COLO668 (cell line): ENCODE measurements around the gene SCYL2.
"Not testable (repeated sequence)": the region's sequence is repeated elsewhere in the genome, so short reads cannot be mapped to it uniquely, and the experiment has no call there.

Experiments used
- DNase-seq: peaks from one replicate; lab custom pipeline; 2025; ENCODE audit not compliant: unreplicated experiment; lab: John Stamatoyannopoulos, UW

The SCYL2 gene, protein sequence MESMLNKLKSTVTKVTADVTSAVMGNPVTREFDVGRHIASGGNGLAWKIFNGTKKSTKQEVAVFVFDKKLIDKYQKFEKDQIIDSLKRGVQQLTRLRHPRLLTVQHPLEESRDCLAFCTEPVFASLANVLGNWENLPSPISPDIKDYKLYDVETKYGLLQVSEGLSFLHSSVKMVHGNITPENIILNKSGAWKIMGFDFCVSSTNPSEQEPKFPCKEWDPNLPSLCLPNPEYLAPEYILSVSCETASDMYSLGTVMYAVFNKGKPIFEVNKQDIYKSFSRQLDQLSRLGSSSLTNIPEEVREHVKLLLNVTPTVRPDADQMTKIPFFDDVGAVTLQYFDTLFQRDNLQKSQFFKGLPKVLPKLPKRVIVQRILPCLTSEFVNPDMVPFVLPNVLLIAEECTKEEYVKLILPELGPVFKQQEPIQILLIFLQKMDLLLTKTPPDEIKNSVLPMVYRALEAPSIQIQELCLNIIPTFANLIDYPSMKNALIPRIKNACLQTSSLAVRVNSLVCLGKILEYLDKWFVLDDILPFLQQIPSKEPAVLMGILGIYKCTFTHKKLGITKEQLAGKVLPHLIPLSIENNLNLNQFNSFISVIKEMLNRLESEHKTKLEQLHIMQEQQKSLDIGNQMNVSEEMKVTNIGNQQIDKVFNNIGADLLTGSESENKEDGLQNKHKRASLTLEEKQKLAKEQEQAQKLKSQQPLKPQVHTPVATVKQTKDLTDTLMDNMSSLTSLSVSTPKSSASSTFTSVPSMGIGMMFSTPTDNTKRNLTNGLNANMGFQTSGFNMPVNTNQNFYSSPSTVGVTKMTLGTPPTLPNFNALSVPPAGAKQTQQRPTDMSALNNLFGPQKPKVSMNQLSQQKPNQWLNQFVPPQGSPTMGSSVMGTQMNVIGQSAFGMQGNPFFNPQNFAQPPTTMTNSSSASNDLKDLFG

DNA sequence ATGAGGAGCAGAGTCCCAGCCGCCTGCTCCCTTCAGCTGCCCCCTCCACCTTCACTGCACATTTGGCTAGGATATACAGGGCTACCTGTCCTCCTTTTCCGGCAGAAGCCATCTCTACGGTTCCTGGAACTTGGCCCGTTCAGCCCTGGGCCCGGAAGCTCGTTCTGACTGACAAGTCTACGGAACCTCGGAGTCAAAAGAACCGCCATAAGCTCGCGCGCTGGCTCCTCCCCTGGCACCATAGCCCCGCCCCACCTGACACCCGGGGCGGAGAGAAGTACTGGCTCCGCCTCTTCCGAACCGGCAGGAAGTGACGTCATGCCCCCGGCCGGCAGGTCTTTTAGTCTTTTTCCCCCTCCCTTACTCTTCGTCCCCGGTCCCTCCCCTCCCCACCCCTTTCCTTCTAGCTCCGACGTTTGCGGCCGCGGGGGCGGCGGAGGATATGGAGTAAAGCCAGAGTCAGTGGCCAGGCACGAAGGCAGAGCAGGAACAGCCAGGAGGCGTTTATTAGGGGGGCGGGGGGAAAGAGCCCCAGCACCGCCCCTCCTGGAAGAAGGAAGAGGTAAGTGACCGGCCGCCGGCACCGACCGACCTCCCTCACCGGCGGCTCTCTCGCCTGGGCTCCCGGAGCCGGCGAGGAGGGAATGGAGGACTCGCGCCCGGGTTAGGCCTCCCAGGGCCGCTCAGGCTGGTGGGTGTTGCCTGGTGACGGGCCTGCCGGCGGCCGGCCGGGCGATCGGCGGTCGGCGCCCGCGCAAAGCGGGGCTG lies at the start of gene SCYL2, which contains the start of gene DEPDC4:
SCYL2 (plus strand) TSS at position 343 of the 768 bp plus-strand sequence. CDS start 15,794 bp downstream, outside the sequence.
DEPDC4 (minus strand) TSS at position 245 of the 768 bp plus-strand sequence; CDS start at position 242, 3 bp downstream.
- peak; percentile 94 for DNase-seq

DNA sequence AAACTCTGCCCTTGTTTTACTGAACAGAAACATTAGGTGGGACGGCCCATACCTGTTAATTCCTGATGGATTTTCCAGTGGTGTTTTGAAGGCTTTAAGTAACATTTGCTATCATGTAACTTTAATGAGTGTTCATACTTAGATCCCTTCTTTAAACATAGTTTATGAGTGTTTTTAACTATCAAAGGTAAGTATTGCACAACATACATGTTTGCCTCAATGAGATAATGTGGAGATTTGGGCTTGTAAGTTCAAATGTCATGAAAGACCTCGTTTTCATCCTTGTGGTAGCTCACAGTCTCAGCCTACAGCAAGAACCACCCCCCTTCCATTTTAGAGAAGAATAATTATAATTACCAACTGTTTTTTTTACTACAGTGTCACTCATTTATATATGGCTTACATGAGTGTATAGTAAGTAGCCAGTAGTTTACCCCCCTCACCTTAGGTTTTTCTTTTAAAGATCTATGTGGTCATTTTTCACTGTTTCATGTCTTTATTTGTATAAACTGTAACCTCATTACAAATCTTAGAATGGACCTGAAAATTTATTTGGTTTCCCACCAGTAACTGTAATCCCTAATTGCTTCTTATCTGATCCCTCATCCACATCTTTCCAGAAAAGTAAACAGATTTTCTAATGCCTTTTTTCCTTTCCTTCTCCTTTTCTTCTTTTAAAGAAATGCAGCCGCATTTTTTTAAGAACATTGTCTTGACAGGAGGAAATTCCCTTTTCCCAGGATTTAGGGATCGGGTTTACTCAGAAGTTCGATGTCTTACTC lies 47.5 kb upstream of the SCYL2 start:
- DNase-seq = no peak

DNA sequence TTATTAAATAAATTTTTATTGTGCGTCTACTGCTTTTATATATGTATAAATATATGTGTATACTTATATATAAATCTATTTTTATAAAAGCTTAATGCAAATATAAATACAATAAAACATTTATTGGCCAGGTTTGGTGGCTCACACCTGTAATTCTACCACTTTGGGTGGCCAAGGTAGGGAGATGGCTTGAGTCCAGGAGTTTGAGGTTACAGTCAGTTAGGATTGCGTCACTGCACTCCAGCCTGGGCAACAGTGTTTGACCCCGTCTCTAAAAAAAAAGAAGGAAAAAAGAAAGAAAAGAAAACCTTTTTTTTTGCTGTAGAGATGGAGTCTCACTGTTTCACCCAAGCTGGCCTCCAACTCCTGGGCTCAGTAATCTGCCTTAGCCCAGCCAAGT lies 45.5 kb upstream of the SCYL2 start:
- DNase-seq = no peak

DNA sequence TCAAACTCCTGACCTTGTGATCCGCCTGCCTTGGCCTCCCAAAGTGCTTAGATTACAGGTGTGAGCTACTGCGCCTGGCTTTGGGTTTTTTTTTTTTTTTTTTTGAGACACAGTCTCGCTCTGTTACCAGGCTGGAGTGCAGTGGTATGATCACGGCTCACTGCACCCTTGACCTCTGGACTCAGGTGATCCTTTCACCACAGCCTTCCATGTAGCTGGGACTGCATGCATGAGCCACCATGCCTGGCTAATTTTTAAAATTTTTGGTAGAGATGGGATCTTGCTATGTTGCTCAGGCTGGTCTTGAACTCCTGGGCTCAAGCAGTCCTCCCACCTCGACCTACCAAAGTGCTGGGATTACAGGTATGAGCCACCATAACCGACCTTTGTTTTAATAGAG lies 44.8 kb upstream of the SCYL2 start:
- DNase-seq = not testable (repeated sequence)

DNA sequence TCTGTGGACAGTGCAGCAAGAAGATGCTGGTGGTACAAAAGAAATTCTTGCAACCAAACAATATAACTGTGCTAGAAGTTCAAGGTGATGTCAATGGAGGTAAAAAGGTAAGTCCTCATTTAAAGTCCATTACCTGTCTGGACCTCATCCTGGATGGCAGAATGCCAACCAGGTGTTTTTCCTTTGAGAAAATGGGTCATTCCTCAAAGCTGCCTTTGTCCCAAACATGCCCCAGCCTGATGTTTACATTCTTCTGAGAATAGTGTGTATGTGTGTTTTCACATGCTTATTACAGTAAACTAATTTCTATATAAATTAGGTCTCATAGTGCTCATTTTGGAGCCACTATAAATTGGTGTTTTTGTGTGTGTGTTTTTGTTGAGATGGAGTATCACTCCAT lies 41.5 kb upstream of the SCYL2 start:
- no peak for DNase-seq

DNA sequence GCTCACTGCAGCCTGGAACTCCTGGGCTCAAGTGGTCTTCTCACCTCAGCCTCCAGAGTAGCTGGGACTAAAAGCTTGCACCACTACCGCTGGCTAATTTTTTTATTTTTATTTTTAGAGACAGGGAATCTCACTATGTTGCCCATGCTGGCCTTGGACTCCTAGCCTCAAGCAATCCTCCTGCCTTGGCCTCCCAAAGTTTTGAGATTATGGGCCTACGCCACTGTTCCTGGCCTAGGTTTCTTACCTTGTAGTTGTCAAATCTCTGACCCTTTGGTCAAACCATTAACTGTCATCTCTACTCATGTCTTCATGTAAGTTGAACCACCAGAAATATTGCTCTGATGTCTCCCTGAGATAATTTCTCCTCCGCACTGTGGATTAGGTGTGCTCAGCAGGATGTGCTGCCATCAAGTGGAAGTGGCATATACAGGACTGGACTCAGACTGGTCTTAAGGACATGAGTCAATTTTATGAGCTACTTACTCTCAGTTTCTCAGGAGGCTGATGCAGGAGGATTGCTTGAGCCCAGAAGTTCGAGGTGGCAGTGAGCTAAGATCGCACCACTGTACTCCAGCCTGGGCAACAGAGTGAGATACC lies 37.8 kb upstream of the SCYL2 start:
- no peak for DNase-seq

DNA sequence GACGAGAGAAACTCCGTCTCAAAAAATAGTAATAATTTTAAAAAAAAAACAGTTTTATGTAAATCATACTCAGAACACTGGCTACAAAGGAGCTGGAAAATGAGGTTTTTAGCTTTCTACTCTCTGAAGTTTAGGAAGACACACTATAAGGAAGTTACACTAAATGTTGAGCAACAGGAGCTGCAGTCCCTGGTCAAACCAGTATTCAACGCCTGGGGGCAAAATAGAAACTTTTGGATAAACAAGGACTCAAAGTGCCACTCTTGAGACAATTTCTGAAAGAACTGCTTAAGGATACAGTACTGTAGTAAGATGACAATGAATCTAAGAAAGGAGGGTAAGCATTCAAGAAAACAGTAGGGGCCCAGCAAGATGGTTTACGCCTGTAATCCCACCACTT lies 37.1 kb upstream of the SCYL2 start:
- DNase-seq = no peak

DNA sequence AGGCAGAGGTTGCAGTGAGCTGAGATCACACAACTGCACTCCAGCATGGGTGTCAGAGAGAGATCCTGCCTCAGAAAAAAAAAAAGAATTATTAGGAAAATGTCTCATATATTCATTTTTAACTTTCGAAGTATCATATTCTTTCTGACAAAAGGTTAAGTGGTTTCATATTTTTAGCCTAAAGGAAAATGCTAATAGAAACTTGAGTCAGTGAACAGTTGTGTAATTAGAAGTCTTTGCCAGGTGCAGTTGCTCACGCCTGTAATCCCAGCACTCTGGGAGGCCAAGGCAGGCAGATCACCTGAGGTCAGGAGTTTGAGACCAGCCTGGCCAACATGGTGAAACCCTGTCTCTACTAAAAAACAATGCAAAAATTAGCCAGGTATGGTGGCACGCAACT lies 35.1 kb upstream of the SCYL2 start:
- not testable (repeated sequence) for DNase-seq

DNA sequence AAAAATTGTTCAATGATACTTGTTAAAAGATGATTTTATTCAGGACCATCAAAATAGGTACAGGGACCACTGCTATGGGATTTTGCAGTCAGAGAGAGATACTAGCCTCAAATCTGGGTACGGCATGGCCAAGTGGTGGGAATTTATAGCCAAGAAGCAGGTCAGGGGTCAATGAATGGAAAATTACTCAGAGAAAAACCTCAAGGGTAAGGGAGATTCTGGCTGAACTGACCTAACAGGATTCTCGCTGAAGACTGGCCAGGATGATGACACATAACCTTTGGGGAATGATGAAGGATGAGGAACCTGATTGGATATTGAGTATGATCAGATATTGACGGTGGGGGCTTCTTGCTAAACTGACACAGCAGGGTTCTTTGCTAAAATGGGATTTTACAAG lies 32.8 kb upstream of the SCYL2 start:
- DNase-seq = no peak

DNA sequence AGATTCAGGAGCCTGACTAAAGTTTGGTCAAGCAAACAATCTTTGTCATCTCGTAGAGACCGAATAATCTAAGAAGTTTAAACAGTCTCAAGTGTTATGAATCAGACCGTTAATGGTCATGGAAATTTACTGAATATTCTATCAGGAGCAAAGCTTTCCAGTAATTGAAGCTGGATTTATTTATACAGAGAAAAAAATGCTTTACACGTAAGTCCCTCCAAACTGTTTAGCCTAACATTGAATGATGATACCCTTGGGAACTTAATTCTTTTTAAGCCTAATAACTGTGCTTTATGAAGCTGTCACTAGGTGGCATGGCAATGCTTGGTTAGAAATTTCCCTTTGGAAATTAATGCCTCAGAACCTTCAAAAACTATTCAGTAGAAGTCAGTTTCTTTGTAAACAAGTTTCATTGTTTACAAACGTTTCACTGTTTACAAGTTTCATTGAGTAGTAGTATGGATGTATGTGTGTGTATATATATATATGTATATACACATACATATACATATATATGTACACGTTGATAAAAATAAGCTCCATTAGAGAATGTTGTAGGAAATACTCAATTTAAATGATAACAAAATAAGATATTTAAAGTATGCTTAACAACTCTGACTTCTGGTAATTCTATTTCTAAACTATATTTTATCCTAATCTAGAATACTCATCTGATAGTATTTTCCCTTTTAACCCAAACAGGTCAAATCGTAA lies 32.2 kb upstream of the SCYL2 start:
- DNase-seq = peak; percentile 14

DNA sequence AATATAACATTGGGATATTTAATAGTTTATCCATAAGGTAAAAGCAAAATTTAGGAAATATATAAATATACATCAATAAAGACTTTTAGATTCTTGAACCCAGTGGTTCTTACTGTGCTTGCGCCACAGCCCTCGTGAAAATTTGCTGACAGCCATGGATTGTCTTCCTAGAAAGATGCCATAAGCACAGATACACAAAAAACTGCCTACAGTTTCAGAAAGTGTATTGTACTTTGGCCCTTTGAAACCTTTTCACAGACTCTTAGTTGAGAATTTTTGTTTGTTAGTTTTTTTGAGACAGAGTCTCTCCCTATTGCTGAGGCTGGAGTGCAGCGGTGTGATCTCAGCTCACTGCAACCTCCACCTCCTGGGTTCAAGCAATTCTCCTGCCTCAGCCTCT lies 28.2 kb upstream of the SCYL2 start:
- DNase-seq = no peak

DNA sequence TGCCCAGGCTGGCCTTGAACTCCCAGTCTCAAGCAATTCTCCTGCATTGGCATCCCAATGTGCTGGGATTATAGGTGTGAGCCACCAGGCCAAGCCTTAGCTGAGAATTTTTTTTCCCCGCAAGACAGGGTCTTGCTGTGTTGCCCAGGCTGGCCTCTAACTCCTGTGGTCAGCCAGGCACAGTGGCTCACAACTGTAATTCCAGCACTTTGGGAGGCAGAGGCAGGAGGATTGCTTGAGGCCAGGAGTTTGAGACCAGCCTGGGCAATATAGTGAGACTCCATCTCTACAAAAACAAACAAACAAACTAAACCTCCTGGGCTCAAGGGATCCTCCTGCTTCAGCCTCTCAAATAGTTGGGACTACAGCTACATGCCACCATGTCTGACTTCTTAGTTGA lies 27.4 kb upstream of the SCYL2 start:
- DNase-seq = no peak

DNA sequence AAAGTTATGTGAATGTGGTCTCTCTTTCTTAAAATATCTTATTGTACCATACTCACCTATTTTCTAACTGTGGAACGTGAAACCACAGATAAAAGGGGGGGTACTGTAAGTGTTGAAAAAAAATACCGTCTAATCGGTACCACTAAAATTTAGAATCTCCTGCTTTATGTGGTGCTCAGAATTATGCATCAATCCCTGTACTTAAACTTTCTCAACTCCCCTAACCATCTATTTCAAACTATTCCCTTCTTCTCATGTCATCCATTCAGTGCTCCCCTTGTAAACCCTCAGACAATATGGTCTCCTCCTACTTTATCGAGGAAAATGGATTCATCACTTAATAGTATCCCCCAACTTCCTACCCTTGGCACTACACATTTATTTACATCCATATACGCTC lies 23.8 kb upstream of the SCYL2 start:
- no peak for DNase-seq

DNA sequence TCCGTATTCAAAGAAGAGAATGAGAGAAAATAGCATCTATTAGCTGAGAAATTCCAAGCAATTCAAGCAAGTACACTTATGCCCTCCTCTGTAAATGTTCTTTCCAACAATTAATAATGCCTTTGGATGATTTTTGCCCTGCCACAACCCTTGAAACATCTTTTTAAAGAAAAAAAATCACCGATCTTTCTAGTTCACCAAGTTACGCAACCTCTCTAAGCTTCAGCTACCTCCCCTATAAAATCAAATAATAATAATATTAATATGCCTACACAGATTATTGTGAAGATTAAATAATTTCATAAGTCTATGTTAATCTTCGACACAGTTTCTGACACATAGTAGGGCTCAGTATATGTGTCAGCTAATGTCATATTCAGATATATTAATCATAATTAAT lies 19.2 kb upstream of the SCYL2 start:
- DNase-seq = no peak

DNA sequence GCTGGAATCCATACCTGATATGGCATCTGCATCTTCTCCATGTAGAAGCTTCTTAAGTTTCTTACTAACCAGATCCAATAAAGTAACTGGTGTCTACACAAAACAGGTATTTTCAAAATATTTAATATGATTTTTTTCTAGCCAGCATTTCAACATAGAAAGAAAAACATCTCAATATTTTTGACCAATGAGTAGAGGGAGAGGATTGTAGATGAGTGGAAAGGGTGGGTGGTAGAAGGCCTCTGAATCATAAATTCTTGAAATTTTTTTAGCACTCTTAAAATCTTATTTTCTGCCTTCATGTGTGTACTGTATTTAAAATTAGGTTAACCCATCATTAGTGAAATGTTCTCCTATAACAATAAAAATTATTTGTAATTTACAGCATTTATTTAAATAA lies 18.1 kb upstream of the SCYL2 start:
- DNase-seq = no peak

DNA sequence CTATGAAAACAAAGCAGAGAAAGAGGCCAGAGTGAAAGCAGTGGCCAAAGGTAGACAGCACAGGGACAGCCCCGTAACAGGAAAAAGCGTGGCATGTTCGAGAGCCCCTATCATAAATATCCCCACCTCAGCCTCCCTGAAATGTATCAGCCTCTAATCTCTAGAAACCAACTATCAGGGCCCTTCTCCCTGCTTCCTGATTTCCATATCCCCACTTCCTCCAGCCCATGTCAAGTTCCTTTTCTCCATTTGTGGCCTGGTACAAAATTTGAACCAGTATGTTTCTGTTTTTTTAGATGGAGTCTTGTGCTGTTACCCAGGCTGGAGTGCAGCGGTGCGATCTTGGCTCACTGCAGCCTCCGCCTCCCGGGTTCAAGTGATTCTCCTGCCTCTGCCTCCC lies 17.0 kb upstream of the SCYL2 start:
- DNase-seq = no peak

DNA sequence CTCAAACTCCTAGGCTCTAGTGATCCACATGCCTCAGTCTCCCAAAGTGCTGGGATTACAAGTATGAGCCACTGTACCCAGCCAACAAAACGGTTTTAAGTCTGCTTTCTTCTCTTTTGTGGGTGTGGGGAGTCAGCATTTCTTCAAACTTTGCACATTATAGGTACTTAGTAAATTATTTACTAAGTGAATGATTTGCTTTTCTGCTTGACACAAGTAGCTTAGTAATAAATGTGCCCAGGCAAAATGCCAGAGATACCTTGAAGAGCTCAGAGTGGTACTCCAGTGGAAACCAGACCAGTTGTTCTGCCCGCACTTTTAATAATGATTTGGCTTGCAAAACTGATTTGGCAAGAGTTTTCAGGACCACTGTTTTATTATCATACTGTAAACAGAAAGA lies 15.1 kb upstream of the SCYL2 start:
- peak; percentile 22 for DNase-seq

DNA sequence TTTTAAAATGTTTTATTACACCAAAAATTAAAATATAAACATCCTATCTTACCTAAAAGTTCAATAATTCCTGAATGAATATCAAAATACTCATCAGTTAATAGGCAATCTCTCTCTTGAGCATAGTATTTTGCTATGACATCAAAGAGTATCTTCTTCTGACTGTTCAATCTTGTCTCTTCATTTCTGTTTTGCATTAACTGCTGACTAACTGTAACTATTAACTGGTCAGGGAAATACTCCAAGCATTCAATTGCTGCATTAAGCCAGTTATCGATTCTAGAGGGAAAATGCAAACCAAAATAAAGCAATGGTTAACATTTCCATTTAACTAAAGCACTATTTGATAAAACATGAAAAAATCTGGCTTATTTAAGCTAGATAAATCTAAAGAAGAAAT lies 13.5 kb upstream of the SCYL2 start:
- no peak for DNase-seq

DNA sequence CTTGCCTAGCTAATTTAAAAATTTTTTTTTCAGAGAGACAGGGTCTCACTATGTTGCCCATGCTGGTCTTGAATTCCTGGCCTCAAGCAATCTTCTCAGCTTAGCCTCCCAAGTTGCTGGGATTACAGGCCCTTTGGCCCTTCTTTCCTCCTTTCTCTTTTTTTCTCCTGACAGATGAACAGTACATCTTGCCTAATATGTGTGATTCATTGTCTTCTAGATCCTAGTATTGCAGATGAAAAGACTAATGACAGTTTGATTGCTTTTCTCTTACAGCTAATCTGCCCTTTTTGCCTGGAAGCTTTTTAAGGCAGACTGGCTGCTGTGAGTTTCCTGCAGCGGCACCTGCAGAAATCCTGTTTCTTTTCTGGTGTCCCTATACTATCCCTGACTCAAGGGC lies 12.1 kb upstream of the SCYL2 start:
- no peak for DNase-seq
